GM23338 (cell line): ENCODE measurements around the gene ADAMTS14. TPM values are rescaled to one million over a fixed set of nuclear protein-coding genes. Genes with fewer than 3 reads are reported as not detected.

Source experiments
- ATAC-seq: fragments of 200-7000 bp; cut with Tn5 transposase; 3 replicates; pipeline ENCODE4 v1.9.1; 2020
- DNase-seq: peaks from one replicate; pipeline ENCODE4 v3.0.0-alpha.2; 2015; ENCODE audit warnings: low spot score
- H2AFZ ChIP-seq: fragments of 200-600 bp; sonication (generic); 2 replicates; pipeline ENCODE4 v1.8.0; 2016; ENCODE audit warnings: antibody characterized with exemption, mild to moderate bottlenecking, moderate library complexity
- H3F3A ChIP-seq: fragments of 200-600 bp; sonication (generic); replicated peaks from 2 replicates; pipeline ENCODE4 v1.8.0; 2017; ENCODE audit warnings: antibody characterized with exemption, mixed run types, low read depth
- H3K27ac ChIP-seq: fragments of 200-600 bp; sonication (generic); 2 replicates; pipeline ENCODE4 v1.6.1; 2016; ENCODE audit warnings: low read depth
- H3K27me3 ChIP-seq: fragments of 200-600 bp; sonication (generic); 2 replicates; pipeline ENCODE4 v1.8.0; 2016; ENCODE audit warnings: mild to moderate bottlenecking, mixed run types, moderate library complexity; ENCODE audit not compliant: insufficient read depth
- H3K36me3 ChIP-seq: fragments of 200-600 bp; sonication (generic); 2 replicates; pipeline ENCODE4 v1.8.0; 2016; ENCODE audit warnings: mild to moderate bottlenecking; ENCODE audit not compliant: insufficient read depth
- H3K4me1 ChIP-seq: fragments of 200-600 bp; sonication (generic); 2 replicates; pipeline ENCODE4 v1.8.0; 2016; ENCODE audit warnings: mild to moderate bottlenecking, moderate library complexity; ENCODE audit not compliant: insufficient read depth
- H3K4me2 ChIP-seq: fragments of 200-600 bp; sonication (generic); 2 replicates; pipeline ENCODE4 v1.7.1; 2017; ENCODE audit warnings: mixed run types
- H3K4me3 ChIP-seq: fragments of 200-600 bp; sonication (generic); 2 replicates; pipeline ENCODE4 v1.6.1; 2016; ENCODE audit warnings: mixed run types
- H3K79me2 ChIP-seq: fragments of 200-600 bp; sonication (generic); replicated peaks from 2 replicates; pipeline ENCODE4 v1.8.0; 2017; ENCODE audit warnings: mild to moderate bottlenecking; ENCODE audit not compliant: insufficient read depth
- H3K9me2 ChIP-seq: fragments of 200-600 bp; sonication (generic); 2 replicates; pipeline ENCODE4 v1.8.0; 2017; ENCODE audit not compliant: insufficient read depth
- H4K20me1 ChIP-seq: fragments of 200-600 bp; sonication (generic); replicated peaks from 2 replicates; pipeline ENCODE4 v1.8.0; 2017; ENCODE audit warnings: mild to moderate bottlenecking; ENCODE audit not compliant: insufficient read depth
- H3K27ac Mint-ChIP-seq: 2 replicates; pipeline ENCODE4 v1.8.0; 2020; ENCODE audit warnings: inconsistent platforms, mild to moderate bottlenecking, moderate library complexity, mixed read lengths
- H3K27me3 Mint-ChIP-seq: 3 replicates; pipeline ENCODE4 v1.8.0; 2022; ENCODE audit warnings: low read depth, mild to moderate bottlenecking, moderate library complexity, mixed read lengths, inconsistent platforms; ENCODE audit not compliant: insufficient read depth, poor library complexity
- H3K36me3 Mint-ChIP-seq: 3 replicates; pipeline ENCODE4 v1.8.0; 2021; ENCODE audit warnings: low read depth, mild to moderate bottlenecking, inconsistent platforms, moderate library complexity, mixed read lengths
- H3K4me1 Mint-ChIP-seq: 3 replicates; pipeline ENCODE4 v1.8.0; 2020; ENCODE audit warnings: mild to moderate bottlenecking, inconsistent platforms, mixed read lengths
- H3K4me3 Mint-ChIP-seq: 3 replicates; pipeline ENCODE4 v1.8.0; 2021; ENCODE audit warnings: moderate library complexity, mild to moderate bottlenecking, inconsistent platforms, mixed read lengths
- H3K9me3 Mint-ChIP-seq: 3 replicates; pipeline ENCODE4 v1.8.0; 2020; ENCODE audit warnings: moderate library complexity, mild to moderate bottlenecking, inconsistent platforms, mixed read lengths
- CREB1 ChIP-seq: fragments of 250-450 bp; sonication (Bioruptor Pico); IDR thresholded peaks from 2 replicates; pipeline ENCODE4 v1.5.0; 2020; ENCODE audit warnings: low read depth, mild to moderate bottlenecking, moderate library complexity
- CTCF ChIP-seq, 2 experiments: fragments of 200-600 bp in 1 of 2; sonication (generic) in 1 of 2; conservative IDR thresholded peaks; 2 replicates each; pipeline versions ENCODE4 v1.5.1 to v1.6.1; 2016 to 2017; ENCODE audit warnings: antibody characterized with exemption in 2 of 2, low read depth in 2 of 2, mild to moderate bottlenecking in 2 of 2, moderate library complexity in 1 of 2
- ETS1 ChIP-seq: IDR thresholded peaks from 2 replicates; pipeline ENCODE4 v1.6.1; 2016; ENCODE audit warnings: antibody characterized with exemption
- EZH2 ChIP-seq: fragments of 200-600 bp; sonication (generic); IDR thresholded peaks from one replicate; pipeline ENCODE4 v1.8.0; 2017; ENCODE audit warnings: antibody characterized with exemption, mild to moderate bottlenecking, low read depth; ENCODE audit not compliant: unreplicated experiment
- EZH2phosphoT487 ChIP-seq: fragments of 200-600 bp; sonication (generic); IDR thresholded peaks from one replicate; pipeline ENCODE4 v1.8.1; 2018; ENCODE audit warnings: antibody characterized with exemption; ENCODE audit not compliant: unreplicated experiment
- JUNB ChIP-seq: IDR thresholded peaks from one replicate; pipeline ENCODE4 v1.6.1; 2016; ENCODE audit warnings: antibody characterized with exemption; ENCODE audit not compliant: unreplicated experiment
- NANOG ChIP-seq: IDR thresholded peaks from 2 replicates; pipeline ENCODE4 v1.6.1; 2016; ENCODE audit warnings: antibody characterized with exemption, borderline replicate concordance
- POLR2AphosphoS5 ChIP-seq: IDR thresholded peaks from 2 replicates; pipeline ENCODE4 v1.6.1; 2016; ENCODE audit warnings: antibody characterized with exemption, low read depth
- REST ChIP-seq: IDR thresholded peaks from one replicate; pipeline ENCODE4 v1.6.1; 2018; ENCODE audit warnings: antibody characterized with exemption; ENCODE audit not compliant: unreplicated experiment
- STAT1 ChIP-seq: IDR thresholded peaks from one replicate; pipeline ENCODE4 v1.6.1; 2016; ENCODE audit warnings: antibody characterized with exemption; ENCODE audit not compliant: unreplicated experiment
- ZNF114 ChIP-seq: fragments of 250-450 bp; sonication (Bioruptor Pico); IDR thresholded peaks from 2 replicates; pipeline ENCODE4 v1.5.0; 2020; ENCODE audit warnings: mild to moderate bottlenecking, moderate library complexity
- ZNF331 ChIP-seq: fragments of 250-450 bp; sonication (Bioruptor Pico); IDR thresholded peaks from 2 replicates; pipeline ENCODE4 v1.5.0; 2020; ENCODE audit warnings: low read depth, mild to moderate bottlenecking, moderate library complexity
- ZNF462 ChIP-seq: fragments of 250-450 bp; sonication (Bioruptor Pico); IDR thresholded peaks from 2 replicates; pipeline ENCODE4 v1.5.0; 2020; ENCODE audit warnings: mild to moderate bottlenecking, moderate library complexity
- polyA plus RNA-seq: library from polyadenylated mRNA; unstranded; fragments of >200 nt; fragmentation: Nextera tagmentation; extraction: Ambion mirVana; gene quantifications from 2 replicates; pipeline ENCODE4 v1.2.1, GENCODE V29; 2016
- total RNA-seq: library from RNA; depleted of rRNA; stranded (reverse); fragments of >200 nt; shearing (Covaris generic); gene quantifications from 2 replicates; pipeline ENCODE4 v1.2.3, GENCODE V29; 2014

The ADAMTS14 gene
- total and polyA plus RNA-seq, 2 experiments from 2014 or later, result 1.9 to 2.1 TPM

- no peak for TF ChIP-seq NANOG
- TF ChIP-seq REST, result no peak
- TF ChIP-seq ZNF462 (CRISPR knock-in tag), result no peak
- TF ChIP-seq STAT1, result no peak
- TF ChIP-seq CTCF (conservative IDR thresholded peaks at IDR 0.05; ENCODE audit: low read depth in 2 of 2), result no peak
- TF ChIP-seq POLR2AphosphoS5, result no peak
- no peak for TF ChIP-seq EZH2
- no peak for TF ChIP-seq ETS1
- no peak for TF ChIP-seq EZH2phosphoT487
- no peak for TF ChIP-seq ZNF114 (CRISPR knock-in tag)
- no peak for TF ChIP-seq JUNB
- TF ChIP-seq CREB1 (CRISPR knock-in tag), result no peak
- no peak for TF ChIP-seq ZNF331 (CRISPR knock-in tag)
- H3K9me2 ChIP-seq, result 0 out of 2 replicates have a peak, but pooled peaks cover 2% of the 10 kb centered on the region
These were observed 93.7 kb downstream of the ADAMTS14 start for GRCh38 chr10:70765794-70766594.

More at GRCh38 chr10:70765794-70766594, 93.7 kb downstream of the ADAMTS14 start:
- Histone ChIP-seq H3K27me3 (no peaks in the 10 kb centered on the region), H3K4me1 (no peaks in the 10 kb centered on the region), H3K4me2 (no peak overlapping the region), H3F3A (no peaks in the 10 kb centered on the region), H2AFZ (no peak overlapping the region), H3K4me3 (no peak overlapping the region), H3K79me2 (no peaks in the 10 kb centered on the region), H3K27ac (no peak overlapping the region), H3K36me3 (no peaks in the 10 kb centered on the region), H4K20me1 (no peaks in the 10 kb centered on the region)
- no peak overlapping the region for H3K27ac Mint-ChIP-seq
- H3K36me3 Mint-ChIP-seq, result peaks cover 19% of the 10 kb centered on the region; the same call in 2 of the 3 replicates
- no peak overlapping the region for H3K4me3 Mint-ChIP-seq
- ATAC-seq, result no peak
- DNase-seq, result no peak
- peaks cover 7% of the 10 kb centered on the region for H3K27me3 Mint-ChIP-seq
- H3K4me1 Mint-ChIP-seq, result peaks cover 9% of the 10 kb centered on the region
- peaks cover 28% of the 10 kb centered on the region for H3K9me3 Mint-ChIP-seq
